Epithelial cell of proximal tubule (primary cell): Measurements from ENCODE around the gene ASNSD1. TPM values are rescaled to one million over a fixed set of nuclear protein-coding genes. Genes with fewer than 3 reads are reported as not detected.

ENCODE experiments used
- DNase-seq: peaks from one replicate; pipeline ENCODE4 v3.0.0-alpha.2; 2011; ENCODE audit warnings: low read depth
- H3K4me3 ChIP-seq: 2 replicates; pipeline ENCODE4 v1.5.1; 2011; ENCODE audit warnings: low read depth, mild to moderate bottlenecking, low read length
- CTCF ChIP-seq: conservative IDR thresholded peaks from 2 replicates; pipeline ENCODE4 v1.5.1; 2012; ENCODE audit warnings: low read depth, mild to moderate bottlenecking, low read length
- total RNA-seq: library from RNA; depleted of rRNA; stranded (reverse); fragments of >200 nt; gene quantifications from 2 replicates; pipeline ENCODE4 v1.2.3, GENCODE V29; 2015

The ASNSD1 gene
- total RNA-seq, 1 donor from 2014 or later = 24.3 TPM

DNA sequence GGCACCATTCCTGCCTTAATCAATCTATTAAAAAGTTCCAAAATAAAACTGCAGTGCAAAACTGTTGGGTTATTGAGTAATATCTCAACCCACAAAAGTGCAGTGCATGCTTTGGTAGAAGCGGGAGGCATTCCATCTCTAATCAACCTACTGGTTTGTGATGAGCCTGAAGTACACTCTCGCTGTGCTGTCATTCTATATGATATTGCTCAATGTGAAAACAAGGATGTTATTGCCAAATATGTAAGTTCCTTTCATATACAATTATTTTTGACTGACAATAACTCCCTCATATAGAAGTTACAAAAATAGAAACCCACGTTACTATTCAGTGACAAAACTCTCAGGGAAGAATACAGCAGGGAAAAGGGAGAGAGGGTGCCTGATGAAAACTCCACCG lies 58.3 kb downstream of the ASNSD1 start:
- TF ChIP-seq CTCF = no peak
- no peak overlapping the region for H3K4me3 ChIP-seq
- DNase-seq = no peak

Other genes starting within 250 kb of the ASNSD1 start
- 33.6 and 50.5 TPM in 2 replicates for gene WDR75, start 220.0 kb upstream of the ASNSD1 start, total RNA-seq
- gene SLC40A1, start 80.7 kb upstream of the ASNSD1 start, total RNA-seq = 1.9 and 5.8 TPM in 2 replicates
- gene ANKAR, start 13.2 kb downstream of the ASNSD1 start, total RNA-seq = 1.4 and 2.0 TPM in 2 replicates
- gene OSGEPL1, start 101.3 kb downstream of the ASNSD1 start, total RNA-seq = 7.8 and 11.4 TPM in 2 replicates
- 51.3 and 60.0 TPM in 2 replicates for gene ORMDL1, start 122.9 kb downstream of the ASNSD1 start, total RNA-seq
- 13.6 and 15.5 TPM in 2 replicates for gene PMS1, start 123.0 kb downstream of the ASNSD1 start, total RNA-seq